VCaP (cell line): ENCODE measurements around the gene SMCHD1.

Experiments
- H3K27ac ChIP-seq: fragments of 450-650 bp; 2 replicates; pipeline ENCODE4 v1.5.1; 2017
- CTCF ChIP-seq: fragments of 450-650 bp; conservative IDR thresholded peaks from 2 replicates; pipeline ENCODE4 v1.5.1; 2017; ENCODE audit warnings: mild to moderate bottlenecking, moderate library complexity

SMCHD1 gene

GRCh38 chr18:2655178-2655953 lies at the start of gene SMCHD1:
Gene SMCHD1 (plus strand): TSS chr18:2655726. CDS start chr18:2656076, 350 bp downstream.
- peak within 1 kb of the TSS; percentile 93 for H3K27ac ChIP-seq

GRCh38 chr18:2606335-2606734 lies 49.2 kb upstream of the SMCHD1 start:
- H3K27ac ChIP-seq, result no peak overlapping the region
- no peak for TF ChIP-seq CTCF

More at GRCh38 chr18:2655178-2655953, at the start of gene SMCHD1:
- TF ChIP-seq CTCF, result no peak

GRCh38 chr18:2609604-2610003 lies 45.9 kb upstream of the SMCHD1 start:
- TF ChIP-seq CTCF, result no peak
- no peak overlapping the region for H3K27ac ChIP-seq

- no peak for TF ChIP-seq CTCF
- no peak overlapping the region for H3K27ac ChIP-seq
Measured at GRCh38 chr18:2610549-2610948, 45.0 kb upstream of the SMCHD1 start.

- TF ChIP-seq CTCF, result no peak
- H3K27ac ChIP-seq, result no peak overlapping the region
Measured at GRCh38 chr18:2612996-2613395, 42.5 kb upstream of the SMCHD1 start.

- no peak for TF ChIP-seq CTCF
- no peak overlapping the region for H3K27ac ChIP-seq
Measured at GRCh38 chr18:2617401-2617998, 38.0 kb upstream of the SMCHD1 start.

GRCh38 chr18:2618009-2618408 lies 37.5 kb upstream of the SMCHD1 start:
- TF ChIP-seq CTCF, result no peak
- H3K27ac ChIP-seq, result no peak overlapping the region
